ENCODE measurements around the gene PCSK6.

PCSK6 gene

DNA sequence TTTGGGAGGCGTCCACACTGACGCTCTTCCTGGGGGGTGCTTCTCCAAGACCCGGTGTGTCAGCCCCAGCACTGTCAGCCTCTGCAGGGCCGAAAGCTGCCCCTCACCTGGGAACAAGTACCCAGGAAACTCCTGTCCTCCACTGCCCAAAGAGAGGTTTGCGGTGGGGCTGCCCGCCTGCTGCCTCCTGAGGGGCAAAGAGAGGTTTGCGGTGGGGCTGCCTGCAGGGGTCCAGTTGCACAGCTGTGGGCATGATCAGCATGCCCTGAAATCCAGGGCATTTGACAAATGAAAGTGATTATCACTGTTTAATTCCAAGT is 179.4 kb downstream of the PCSK6 start:
- DNase-seq (ENCODE audit: low read depth in 1 of 2, low spot score in 1 of 2): no peak
- Histone ChIP-seq H3K27me3 (ENCODE audit: insufficient read depth, poor library complexity, severe bottlenecking) (no peaks in the 10 kb centered on the region), H3K4me3 (replicated peaks; ENCODE audit: insufficient read depth, low read length) (no peak overlapping the region), H3K27ac (replicated peaks) (no peak overlapping the region)
- no peak for TF ChIP-seq POLR2AphosphoS5 (IDR thresholded peaks at IDR 0.05; ENCODE audit: low read depth)
- TF ChIP-seq GABPA (IDR thresholded peaks at IDR 0.05; ENCODE audit: low read depth): no peak
- TF ChIP-seq, protein P1, sequence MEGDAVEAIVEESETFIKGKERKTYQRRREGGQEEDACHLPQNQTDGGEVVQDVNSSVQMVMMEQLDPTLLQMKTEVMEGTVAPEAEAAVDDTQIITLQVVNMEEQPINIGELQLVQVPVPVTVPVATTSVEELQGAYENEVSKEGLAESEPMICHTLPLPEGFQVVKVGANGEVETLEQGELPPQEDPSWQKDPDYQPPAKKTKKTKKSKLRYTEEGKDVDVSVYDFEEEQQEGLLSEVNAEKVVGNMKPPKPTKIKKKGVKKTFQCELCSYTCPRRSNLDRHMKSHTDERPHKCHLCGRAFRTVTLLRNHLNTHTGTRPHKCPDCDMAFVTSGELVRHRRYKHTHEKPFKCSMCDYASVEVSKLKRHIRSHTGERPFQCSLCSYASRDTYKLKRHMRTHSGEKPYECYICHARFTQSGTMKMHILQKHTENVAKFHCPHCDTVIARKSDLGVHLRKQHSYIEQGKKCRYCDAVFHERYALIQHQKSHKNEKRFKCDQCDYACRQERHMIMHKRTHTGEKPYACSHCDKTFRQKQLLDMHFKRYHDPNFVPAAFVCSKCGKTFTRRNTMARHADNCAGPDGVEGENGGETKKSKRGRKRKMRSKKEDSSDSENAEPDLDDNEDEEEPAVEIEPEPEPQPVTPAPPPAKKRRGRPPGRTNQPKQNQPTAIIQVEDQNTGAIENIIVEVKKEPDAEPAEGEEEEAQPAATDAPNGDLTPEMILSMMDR (IDR thresholded peaks at IDR 0.05; ENCODE audit: insufficient read depth, low read length): no peak
- no peak for TF ChIP-seq SPI1 (IDR thresholded peaks at IDR 0.05; ENCODE audit: borderline replicate concordance, low read depth)
- TF ChIP-seq, protein P2, sequence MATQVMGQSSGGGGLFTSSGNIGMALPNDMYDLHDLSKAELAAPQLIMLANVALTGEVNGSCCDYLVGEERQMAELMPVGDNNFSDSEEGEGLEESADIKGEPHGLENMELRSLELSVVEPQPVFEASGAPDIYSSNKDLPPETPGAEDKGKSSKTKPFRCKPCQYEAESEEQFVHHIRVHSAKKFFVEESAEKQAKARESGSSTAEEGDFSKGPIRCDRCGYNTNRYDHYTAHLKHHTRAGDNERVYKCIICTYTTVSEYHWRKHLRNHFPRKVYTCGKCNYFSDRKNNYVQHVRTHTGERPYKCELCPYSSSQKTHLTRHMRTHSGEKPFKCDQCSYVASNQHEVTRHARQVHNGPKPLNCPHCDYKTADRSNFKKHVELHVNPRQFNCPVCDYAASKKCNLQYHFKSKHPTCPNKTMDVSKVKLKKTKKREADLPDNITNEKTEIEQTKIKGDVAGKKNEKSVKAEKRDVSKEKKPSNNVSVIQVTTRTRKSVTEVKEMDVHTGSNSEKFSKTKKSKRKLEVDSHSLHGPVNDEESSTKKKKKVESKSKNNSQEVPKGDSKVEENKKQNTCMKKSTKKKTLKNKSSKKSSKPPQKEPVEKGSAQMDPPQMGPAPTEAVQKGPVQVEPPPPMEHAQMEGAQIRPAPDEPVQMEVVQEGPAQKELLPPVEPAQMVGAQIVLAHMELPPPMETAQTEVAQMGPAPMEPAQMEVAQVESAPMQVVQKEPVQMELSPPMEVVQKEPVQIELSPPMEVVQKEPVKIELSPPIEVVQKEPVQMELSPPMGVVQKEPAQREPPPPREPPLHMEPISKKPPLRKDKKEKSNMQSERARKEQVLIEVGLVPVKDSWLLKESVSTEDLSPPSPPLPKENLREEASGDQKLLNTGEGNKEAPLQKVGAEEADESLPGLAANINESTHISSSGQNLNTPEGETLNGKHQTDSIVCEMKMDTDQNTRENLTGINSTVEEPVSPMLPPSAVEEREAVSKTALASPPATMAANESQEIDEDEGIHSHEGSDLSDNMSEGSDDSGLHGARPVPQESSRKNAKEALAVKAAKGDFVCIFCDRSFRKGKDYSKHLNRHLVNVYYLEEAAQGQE (IDR thresholded peaks at IDR 0.05; ENCODE audit: insufficient replicate concordance, low read depth): no peak

DNA sequence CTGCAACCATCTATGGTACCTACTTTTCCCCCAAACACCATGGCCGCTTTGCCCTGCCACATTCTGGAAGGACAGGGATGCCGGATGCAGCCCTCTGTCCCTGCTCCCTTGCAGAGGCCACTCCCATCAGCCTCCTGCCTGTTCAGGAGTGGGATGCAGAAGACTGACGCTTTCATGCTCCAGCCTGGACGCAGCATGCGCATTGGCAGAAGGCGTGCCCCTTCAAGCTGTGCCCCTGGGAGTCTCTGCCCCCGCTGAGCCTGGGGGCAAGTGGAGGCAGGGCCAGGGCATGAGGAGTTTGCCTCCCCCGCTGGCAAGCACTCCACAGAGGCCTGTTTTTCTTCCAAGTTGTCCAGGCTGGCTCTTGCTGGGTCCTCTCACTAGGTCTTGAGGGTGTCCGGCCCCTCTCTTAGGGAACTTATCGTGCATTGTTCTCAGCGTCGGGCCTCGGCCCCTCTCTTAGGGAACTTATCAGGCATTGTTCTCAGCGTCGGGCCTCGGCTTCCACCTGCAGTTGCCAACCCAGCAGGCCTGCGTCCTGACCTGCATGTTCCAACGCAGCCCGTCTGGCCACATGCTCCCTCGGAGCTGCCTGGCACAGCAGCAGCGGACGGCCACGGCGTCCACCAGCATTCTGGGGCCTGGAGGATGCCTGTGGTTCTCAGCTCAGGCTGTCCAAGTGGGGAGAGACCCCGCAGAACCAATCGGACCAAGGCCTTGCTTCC is 179.9 kb downstream of the PCSK6 start:
- no peak for DNase-seq (ENCODE audit: low read depth in 1 of 2, low spot score in 1 of 2)
- TF ChIP-seq GABPA (IDR thresholded peaks at IDR 0.05; ENCODE audit: low read depth) (no peak), POLR2AphosphoS5 (IDR thresholded peaks at IDR 0.05; ENCODE audit: low read depth) (no peak), SPI1 (IDR thresholded peaks at IDR 0.05; ENCODE audit: borderline replicate concordance, low read depth) (no peak)
- TF ChIP-seq, protein P2 (IDR thresholded peaks at IDR 0.05; ENCODE audit: insufficient replicate concordance, low read depth): no peak
- TF ChIP-seq, protein P1 (IDR thresholded peaks at IDR 0.05; ENCODE audit: insufficient read depth, low read length): no peak
- Histone ChIP-seq H3K27ac (replicated peaks) (no peak overlapping the region), H3K4me3 (replicated peaks; ENCODE audit: insufficient read depth, low read length) (no peak overlapping the region), H3K27me3 (ENCODE audit: insufficient read depth, poor library complexity, severe bottlenecking) (no peaks in the 10 kb centered on the region)

DNA sequence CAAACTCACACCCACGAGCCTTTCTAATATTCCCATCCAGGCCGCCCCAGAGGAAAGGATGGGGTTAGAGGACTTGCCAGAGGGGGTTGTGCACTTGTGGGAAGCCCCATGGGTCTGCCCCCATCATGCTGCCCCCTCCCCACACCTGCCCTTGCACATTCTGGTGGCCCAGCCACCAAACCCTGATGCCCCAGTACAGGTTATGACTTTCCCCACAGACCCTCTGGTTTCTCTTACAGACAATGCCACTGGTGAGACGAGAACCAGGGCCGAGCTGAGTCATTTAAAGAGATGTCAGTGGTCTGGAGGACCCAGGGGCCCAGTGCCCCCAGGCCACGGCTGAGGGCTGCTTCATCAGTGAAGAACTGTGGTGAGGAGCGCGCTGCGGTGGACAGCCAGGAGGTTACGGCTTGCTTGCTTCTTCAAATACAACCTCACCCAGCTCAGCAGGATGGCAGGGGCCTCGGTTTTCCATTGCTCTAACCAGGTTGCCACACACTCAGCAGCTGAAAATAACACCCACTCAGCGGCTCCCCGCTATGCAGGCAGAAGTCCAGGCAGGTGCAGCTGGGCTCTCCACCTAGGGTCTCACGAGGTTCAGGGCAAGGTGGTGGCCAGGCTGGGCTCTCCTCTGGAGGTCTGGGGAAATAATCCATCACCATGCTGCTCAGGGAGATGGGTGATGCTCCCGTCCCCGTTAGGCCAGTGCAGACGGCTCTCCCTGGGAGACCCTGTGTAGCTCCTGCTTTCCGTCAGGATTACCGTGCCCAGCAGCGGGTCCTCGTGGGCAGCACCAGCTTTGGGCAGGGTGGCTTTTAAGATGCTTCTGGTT is 180.7 kb downstream of the PCSK6 start:
- H3K27ac ChIP-seq (replicated peaks): no peak overlapping the region

More for the DNA sequence above, 180.7 kb downstream of the PCSK6 start:
- H3K4me3 ChIP-seq (replicated peaks; ENCODE audit: insufficient read depth, low read length): no peak overlapping the region
- no peak for DNase-seq (ENCODE audit: low read depth in 1 of 2, low spot score in 1 of 2)
- TF ChIP-seq, protein P2 (IDR thresholded peaks at IDR 0.05; ENCODE audit: insufficient replicate concordance, low read depth): no peak
- TF ChIP-seq GABPA (IDR thresholded peaks at IDR 0.05; ENCODE audit: low read depth): no peak
- TF ChIP-seq SPI1 (IDR thresholded peaks at IDR 0.05; ENCODE audit: borderline replicate concordance, low read depth): no peak
- no peak for TF ChIP-seq POLR2AphosphoS5 (IDR thresholded peaks at IDR 0.05; ENCODE audit: low read depth)
- TF ChIP-seq, protein P1 (IDR thresholded peaks at IDR 0.05; ENCODE audit: insufficient read depth, low read length): no peak
- no peaks in the 10 kb centered on the region for H3K27me3 ChIP-seq (ENCODE audit: insufficient read depth, poor library complexity, severe bottlenecking)

All from HL-60 (cell line).